C1 segment of cervical spinal cord (tissue), 14 donors: ENCODE measurements around the gene GNG4.
"Not testable (repeated sequence)": the region's sequence is repeated elsewhere in the genome, so short reads cannot be mapped to it uniquely, and the experiment has no call there.

Experiments used
- DNase-seq, 14 donors: peaks; one replicate each; lab custom pipeline; 2025; lab: John Stamatoyannopoulos, UW

GNG4 gene

DNA sequence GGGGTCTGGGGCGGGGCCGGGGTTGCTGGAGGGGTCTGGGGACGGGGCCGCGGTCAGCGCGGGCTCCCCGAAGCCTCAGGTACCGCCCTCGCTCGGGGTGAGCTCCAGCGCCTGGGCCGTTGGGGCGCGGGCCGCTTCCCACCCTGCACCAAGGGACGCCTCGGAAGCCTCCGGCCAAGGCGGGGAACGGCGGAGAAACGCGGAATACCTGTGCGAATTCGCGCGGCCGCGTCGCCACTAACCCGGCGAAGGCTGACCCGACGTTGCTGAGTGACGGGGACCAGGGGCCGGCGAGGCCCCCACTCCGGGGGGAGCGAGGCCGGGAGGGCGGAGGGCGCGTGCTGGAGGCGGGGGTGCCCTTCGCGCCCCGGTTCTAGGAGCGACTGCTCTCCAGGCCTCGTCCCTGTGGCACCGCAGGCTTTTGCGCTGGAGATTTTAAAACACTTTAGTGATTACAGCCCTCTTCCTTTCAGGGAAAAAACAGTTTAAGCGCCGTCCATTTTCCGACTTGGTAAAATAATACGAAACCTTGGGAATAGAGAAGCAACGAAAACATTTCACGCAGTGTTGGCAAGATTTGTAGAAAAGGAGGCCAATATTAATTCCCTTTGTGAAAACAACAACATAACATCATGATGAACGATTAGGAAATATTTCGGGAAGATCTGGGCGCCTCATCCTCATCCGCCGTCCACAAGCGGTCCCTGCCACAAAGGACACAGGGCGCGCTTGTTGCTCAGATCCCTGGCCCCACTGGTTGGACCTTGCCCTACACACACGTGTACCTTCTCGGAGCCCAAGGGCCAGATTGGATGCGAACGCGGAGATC is 971 bp upstream of the GNG4 start:
- DNase-seq: peak in 2 of 14 donors; percentile 4 to 35

DNA sequence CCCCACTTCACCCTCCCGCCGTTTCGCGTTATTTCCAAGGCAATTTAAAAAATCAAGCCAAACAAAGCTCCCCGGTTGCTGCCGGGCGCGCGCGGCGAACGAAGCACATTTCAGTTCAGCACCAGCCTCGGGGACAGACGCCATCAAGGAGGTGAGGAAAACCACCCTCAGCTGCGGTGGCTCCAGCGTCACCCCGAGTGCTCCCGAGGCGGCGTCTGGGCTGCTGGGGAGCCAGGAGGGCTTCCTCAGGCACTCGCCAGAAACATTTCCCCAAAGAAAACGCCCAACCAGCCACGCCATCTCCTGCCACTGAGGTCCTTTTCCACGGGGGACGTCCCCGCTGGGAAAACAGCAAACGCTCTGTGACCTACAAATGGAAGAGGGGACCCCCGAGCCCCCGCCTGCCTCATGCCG is 623 bp downstream of the GNG4 start:
- DNase-seq: peak in 3 of 14 donors; percentile 13 to 62 (median 18)

DNA sequence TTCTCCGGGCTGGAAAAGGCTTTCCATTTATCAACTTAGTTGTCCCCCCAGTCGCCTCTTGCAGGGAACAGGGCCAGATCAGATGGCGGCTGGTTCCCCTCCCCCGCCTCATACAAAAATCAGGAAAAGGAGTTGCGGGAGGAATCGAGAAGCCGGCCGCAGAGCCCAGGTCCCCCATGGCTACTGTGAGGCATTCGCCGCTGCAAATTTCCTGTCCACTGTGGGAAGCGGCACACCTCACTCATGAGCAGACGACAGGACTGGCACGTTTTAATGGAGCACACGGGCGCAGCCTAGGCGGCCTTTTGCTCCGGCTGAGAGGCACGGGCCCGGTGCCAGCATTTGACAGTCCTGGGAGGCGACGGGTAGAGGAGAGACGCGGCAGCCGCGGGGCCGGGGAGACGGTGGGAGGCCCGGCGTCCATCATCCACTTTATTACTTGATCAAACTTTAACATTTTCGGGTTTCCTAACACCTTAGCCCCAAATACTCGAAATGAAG is 1.1 kb downstream of the GNG4 start:
- DNase-seq: peak in 2 of 14 donors; percentile 23 to 82

DNA sequence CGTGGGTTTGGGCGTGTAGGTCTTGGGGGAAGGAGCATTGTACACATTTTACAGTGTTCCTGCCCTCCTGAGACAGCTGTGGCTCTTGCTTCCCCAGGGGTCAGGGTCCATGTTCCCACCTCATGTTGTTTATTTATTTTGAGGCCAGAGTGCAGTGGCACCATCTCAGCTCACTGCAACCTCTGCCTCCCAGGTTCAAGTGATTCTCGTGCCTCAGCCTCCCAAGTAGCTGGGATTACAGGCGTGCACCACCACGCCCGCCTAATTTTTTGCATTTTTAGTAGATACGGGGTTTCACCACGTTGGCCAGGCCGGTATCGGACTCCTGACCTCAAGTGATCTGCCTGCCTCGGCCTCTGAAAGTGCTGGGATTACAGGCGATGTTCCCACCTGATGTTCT is 2.0 kb downstream of the GNG4 start:
- DNase-seq: not testable (repeated sequence)

DNA sequence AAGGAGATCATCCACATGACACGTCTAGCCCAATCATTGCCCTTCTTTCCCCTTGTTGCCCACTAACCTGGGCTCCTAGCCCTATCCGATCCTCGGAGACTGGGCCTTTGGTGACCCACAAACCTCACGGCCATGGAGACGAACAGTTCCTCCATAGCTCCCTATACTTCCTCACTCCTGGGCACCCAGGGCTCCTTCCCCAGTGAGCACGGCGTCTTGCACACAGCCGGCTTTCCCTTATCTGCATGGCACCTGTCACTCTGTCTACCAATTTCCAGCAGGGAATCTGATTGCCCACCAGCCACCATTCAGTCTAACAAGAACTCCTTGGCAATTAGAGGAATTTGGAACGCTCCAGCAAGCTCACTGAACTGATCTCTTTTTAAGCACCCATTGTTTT is 3.1 kb downstream of the GNG4 start:
- DNase-seq: peak in 1 of 14 donors; percentile 10

DNA sequence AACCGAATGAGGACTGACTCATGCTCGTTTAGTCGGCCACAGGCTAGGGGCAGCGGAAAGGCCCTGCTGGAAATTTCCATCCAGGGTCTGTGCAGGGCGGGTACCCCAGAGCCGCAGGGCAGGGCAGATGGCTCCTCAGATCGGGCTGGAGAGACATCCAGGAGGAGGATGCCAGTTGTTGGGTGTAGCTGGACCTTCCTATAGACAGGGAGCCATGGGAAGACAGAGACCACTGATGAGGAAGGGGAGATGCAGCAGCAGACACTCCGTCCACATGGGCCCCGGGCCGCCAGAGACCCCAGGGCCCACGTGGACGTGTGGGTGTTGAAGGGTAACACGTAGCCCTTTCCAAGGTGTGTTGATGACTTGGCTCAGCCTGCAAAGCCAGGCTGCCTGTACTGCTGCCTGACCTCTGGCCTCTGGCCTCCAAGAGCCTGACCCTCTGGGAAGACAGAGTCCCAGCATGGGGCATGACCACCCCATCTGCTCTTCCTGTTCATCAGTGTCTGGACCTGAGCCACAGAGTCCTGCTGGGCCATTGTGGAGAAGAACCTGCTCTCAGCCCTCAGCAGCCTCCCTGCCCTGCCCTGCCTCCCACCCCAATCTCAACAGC is 4.8 kb downstream of the GNG4 start:
- no peak for DNase-seq

DNA sequence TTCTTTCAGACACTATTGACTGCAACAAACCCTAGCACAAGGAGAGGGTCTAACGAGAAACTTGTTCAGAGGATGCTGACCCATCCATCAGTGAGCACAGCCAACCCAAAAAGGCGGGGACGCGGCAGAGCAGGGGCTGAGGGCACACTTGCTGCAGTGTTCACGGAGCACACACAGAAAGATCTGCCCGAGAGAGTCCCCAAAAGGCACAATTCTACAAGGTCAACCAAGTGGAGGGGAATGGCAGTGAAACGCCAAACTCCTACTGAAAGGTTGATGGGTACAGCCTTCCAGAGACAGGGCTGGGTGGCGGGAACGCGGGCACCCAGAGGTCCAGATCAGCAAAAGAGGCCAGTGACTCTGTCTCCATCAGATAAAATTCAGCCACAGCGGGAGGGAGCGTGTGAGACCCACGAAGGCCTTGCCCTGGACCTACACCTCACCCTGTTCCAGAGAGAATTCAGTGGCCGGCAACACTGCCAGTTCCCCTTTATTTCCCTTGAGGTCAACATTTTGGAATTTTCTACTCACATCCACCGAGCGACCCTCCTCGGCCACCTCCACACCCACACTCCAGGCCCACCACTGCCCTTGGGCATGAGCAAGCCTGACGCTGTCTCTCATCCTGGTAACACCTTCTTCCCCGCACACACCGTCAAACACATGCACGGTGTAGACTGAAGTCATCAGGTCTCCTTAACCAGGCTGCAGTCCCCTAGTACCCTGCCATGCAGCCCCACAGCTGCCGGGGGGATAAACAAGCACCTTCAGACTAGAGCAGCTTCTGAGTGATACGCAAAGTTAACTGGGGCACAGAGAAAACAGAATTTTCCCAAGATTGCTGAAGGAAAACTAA is 5.5 kb downstream of the GNG4 start:
- no peak for DNase-seq

DNA sequence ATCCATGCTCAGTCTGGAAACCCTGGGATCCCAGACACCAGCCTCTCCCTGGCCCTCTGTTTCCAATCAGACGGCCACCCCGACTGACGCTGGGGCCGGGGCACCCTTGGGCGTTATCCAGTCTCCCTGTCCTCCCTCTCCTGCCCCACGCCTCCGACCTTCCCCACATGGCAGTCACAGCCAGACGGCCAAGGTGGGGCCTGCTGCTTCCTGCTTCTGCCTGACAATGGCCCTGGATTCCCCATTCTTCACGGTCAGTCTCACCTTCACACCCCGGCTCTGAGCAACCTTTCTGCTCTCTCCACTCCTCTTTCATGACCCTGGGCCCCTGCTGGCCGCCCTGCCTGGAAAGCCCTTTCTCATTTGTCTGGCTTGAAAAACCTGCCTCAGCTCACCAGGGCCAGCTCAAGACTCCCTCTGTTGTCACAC is 6.6 kb downstream of the GNG4 start:
- no peak for DNase-seq

DNA sequence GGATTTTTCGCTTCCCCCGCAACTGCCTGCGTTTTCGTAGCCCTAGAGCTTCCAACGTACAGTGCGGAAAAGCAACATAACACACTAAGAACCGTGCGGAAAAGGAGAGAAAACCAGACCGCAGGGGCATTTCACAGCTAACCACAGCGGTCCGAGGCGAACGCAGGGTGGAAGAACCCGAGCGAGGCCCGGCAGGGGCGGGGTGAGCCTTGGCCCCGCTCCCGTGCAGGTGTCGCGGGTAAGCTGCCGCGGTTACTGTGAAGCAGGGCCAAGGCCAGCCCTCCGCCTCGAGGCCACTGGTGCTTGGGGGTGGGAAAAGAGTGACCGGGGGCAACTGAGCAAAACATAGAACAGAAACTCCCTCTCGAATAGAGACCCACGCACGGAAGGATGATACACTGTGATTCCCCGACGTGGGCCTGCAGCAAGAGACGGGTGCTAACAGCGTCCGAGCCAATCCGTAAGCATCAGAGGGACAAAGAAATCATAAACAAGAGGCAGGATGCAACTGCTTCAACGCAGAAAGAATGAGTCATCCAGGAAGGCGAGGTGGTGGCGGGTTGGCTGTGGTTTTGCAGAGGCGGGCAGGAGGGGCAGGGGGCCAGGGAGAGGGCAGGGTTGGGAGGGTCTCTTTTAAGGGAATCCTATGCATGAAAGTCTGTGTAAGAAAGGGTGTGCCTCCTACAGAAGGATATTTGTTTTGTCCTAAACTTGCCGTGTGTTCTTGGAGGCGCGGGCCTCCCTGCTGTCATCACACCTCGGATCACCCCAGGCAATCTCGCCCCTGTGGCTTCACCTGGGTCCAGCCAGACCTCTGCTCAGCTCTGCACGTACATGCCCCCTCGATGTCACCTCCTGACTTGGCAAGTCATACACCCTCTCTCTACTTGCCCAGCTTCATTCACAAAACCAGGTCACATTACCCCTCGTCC is 7.3 kb downstream of the GNG4 start:
- DNase-seq: no peak

DNA sequence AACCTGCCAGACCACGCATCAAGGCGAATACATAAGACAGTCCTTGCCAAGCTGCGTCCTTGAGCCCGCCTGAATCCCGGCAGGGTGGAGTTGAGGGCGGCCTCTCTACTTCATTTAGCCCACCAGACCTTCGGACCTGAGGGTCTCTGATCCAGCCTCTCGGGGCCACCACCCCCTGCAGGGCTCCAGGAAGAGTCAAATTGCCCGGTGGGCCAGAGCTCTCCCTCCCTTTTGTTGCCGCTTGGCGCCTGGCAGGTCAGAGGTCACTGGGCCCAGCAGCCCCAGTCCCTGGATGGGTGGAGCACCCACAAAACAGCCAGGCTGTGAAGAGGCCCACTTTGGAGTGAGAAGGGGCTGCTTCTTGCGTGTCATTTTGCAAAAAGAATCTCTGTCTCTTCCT is 9.0 kb downstream of the GNG4 start:
- DNase-seq: no peak

DNA sequence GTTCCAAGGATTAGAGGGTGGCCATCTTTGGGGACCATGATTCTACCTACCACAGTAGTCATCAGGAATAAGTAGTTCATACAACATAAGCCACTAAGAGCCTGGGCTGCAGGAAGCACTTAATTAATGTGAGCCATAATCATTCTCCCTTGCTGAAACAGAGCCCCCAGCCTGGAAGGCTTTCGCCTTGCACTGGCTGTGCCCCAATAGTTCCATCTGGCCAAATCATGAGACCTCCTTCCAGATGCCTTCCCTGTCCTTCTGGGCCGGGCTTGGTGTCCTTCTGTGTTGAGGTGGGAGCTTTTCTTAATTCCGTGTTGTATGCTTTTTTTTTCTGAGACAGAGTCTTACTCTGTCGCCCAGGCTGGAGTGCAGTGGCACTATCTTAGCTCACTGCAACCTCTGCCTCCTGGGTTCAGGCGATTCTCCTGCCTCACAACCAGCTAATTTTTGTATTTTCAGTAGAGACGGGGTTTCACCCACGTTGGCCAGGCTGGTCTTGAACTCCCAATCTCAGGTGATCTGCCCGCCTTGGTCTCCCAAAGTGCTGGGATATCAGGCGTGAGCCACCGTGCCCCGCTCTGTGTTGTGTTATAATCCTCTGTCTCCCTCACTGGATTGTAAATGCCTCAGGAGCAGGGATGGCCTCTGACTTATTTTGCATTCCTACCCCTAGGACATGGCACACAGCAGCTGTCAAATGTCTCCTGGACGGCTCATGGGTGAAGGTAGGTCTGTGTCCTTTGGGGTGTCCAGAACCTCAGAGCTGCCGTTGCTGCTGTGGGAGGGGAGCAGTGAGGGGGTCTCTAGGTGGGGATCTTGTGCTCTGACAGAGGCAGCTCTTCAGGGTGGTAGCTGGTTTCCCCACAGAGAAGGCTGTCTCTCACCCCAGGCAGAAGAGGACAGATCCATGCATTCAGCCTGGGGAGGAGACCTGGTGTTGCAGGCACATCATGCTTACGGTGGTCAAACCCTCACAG is 10.1 kb downstream of the GNG4 start:
- DNase-seq: peak in 1 of 14 donors; percentile 18

DNA sequence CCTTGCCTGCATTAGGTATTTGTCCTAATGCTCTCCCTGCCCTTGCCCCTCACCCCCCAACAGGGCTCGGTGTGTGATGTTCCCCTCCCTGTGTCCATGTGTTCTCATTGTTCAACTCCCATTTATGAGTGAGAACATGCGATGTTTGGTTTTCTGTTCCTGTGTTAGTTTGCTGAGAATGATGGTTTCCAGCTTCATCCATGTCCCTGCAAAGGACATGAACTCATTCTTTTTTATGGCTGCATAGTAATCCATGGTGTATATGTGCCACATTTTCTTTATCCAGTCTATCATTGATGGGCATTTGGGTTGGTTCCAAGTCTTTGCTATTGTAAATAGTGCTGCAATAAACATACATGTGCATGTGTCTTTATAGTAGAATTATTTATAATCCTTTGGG is 11.0 kb downstream of the GNG4 start:
- not testable (repeated sequence) for DNase-seq

DNA sequence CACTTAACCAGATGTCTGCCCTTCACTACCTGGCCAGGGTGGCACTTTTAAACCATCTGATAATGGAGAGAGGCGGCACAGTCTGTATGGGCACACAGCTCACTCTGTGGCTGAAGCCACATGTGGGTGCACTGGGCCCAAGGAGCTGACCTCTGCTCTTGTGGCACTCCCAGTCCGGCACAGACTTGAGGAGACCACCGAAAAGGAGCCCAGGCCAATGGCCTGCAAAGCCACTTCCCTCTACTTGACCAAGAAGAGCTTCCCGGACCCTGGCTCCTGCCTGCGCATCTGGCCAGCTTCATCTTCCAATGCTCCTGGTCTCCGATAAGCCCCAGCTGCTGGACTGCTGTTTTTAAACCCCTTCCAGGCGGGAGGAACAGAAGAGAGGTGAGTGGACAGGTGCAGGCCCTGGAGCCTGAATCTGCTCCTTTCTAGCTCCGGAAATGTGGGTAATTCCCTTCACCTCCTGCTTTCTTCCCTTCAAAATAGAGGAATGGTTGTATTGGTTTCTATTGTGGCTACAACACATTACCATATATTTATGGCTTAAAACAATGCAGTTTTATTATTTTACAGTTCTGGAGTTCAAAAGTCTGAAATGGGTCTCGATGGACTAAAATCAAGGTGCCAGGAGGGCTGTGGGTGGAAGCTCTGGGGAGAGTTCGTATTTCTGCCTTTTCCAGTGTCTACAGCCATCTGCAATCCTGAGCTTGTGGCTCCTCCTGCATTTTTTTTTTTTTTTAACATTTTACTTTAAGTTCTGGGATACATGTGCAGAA is 11.6 kb downstream of the GNG4 start:
- DNase-seq: no peak

DNA sequence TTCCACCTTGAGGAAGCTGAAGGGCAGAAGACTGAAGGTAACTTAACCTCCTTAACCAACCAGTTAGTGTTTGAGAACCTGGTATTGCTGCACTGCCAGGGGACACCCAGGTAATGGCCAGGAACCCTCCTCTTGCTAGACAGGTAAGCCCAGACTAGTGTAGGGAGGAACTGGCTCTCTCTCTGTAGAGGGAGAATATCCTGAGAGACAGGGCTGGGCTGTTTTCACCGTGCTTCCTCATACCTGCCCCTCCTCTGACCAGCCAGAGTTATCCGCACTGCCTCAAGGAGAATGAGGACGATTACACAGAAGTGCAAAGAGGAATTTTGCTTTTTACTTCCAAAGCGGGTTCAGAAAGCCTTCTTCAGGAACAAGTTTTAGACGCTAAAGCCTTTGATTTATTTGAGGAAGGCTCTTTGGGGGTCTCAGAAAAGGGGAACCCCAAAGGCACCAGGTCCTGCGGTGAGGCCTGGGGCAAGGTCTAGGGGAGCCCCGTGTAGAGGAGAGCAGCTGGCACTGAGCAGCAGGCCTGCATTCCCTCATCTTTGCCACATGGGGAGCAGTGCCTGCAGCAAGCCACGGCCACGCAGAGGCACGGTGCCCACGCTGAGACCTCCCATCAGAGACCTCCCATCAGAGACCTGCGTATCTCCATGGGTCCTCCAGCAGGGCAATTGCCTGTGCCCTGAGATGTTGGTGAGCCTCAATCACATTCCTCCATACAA is 13.5 kb downstream of the GNG4 start:
- no peak for DNase-seq

DNA sequence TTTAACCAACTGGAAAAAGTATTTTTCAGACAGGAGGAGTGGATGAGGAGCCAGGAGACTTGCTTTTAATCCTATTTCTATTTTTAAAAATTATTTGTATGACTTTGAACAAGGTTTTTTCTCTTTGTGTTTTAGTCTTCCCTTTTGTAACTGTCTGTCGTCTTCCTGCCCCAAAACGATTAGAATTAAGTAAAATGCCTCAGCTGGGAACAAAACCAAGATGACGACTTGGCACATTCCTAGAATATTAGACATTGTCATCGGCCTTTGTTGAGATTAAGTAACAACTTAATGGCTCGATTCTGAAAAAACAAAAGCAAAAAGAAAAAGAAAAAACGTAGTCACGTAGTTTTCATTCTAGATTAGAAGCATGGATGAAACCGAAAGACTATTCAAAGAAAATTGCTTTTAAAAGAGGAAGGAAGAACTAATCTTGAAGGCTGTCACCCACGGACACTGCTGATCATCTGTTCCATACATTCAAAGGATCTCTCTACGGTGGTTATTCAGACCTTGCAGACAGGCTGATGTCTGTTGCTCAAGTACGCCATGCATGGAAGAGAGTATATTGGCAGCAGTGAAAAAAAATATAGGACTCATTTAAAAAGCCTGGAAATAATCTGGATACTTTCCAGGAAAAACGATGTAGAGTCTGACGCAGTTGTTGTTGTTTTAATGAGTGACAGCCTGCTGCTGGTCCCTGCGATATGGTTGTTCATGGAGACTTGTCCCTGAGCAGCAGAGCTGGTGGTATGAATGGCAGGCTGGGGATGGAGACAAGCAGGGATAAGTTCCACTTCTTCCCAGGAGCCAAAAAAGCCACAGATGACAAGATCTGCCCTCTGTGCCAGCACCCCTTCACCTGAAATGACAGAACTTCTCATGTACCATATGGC is 16.8 kb downstream of the GNG4 start:
- peak in 2 of 14 donors; percentile 17 to 82 for DNase-seq

DNA sequence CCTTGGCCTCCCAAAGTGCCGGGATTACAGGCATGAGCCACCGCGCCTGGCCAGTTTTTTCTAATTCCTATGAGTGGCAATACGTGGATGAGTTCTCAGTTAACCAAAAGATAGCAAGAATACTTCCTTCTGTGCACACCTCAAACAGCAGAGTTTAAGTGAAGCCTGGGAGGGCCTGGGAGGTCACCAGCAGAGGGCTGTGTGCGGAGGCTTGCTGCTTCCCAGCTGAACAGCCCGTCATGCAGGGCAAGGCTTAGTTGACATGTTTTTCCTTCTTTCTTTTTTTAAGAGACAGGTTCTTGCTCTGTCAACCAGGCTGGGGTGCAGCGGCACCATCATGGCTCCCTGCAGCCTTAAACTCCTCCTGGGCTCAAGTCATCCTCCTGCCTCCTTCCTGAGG is 17.8 kb downstream of the GNG4 start:
- DNase-seq: no peak
